ENCODE data around the gene NUDT6.

DNA sequence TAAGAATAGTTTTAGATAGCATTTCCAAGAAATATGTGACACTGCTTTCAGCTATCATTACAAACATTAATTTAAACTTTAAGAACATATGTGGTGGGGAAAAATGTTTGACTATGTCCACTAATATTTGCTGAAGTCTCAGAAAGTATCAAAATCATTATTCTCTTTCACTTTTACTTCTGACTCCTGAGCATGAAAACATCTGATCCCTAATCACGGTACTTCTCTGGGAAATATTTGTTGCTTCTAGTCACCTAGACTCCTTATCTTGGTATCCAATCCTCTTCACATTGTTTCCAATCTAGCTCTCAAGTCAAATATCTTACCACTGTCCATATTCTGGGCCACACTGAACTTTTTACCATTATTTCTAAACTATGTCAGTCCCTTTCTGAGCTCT is 10.8 kb downstream of the NUDT6 start:
- TF ChIP-seq, protein P1, sequence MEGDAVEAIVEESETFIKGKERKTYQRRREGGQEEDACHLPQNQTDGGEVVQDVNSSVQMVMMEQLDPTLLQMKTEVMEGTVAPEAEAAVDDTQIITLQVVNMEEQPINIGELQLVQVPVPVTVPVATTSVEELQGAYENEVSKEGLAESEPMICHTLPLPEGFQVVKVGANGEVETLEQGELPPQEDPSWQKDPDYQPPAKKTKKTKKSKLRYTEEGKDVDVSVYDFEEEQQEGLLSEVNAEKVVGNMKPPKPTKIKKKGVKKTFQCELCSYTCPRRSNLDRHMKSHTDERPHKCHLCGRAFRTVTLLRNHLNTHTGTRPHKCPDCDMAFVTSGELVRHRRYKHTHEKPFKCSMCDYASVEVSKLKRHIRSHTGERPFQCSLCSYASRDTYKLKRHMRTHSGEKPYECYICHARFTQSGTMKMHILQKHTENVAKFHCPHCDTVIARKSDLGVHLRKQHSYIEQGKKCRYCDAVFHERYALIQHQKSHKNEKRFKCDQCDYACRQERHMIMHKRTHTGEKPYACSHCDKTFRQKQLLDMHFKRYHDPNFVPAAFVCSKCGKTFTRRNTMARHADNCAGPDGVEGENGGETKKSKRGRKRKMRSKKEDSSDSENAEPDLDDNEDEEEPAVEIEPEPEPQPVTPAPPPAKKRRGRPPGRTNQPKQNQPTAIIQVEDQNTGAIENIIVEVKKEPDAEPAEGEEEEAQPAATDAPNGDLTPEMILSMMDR (conservative IDR thresholded peaks at IDR 0.05; ENCODE audit: low read depth, low read length), result no peak
- TF ChIP-seq EZH2 (IDR thresholded peaks at IDR 0.05; ENCODE audit: borderline replicate concordance, low read depth, low read length, poor library complexity, severe bottlenecking), result no peak

Measured in A673 (cell line).